K562 (cell line): ENCODE measurements around the gene CHD2. TPM values are rescaled to one million over a fixed set of nuclear protein-coding genes. Genes with fewer than 3 reads are reported as not detected.

Experiments used
- ASH1L ChIP-seq: fragments of 450-650 bp; IDR thresholded peaks from 2 replicates; pipeline ENCODE4 v1.6.1; 2018; ENCODE audit warnings: borderline replicate concordance, mild to moderate bottlenecking, low read depth; ENCODE audit not compliant: partially characterized antibody
- ATF3 ChIP-seq, 2 experiments: fragments of 450-650 bp in 1 of 2; sonication (generic) in 1 of 2; formaldehyde crosslinking in 1 of 2; IDR thresholded peaks in 1 of 2; conservative IDR thresholded peaks in 1 of 2; 2 replicates each; pipeline versions ENCODE4 v1.6.1 to v1.8.1; 2016 to 2023; ENCODE audit warnings: mild to moderate bottlenecking in 2 of 2, moderate library complexity in 2 of 2, inconsistent platforms in 1 of 2, missing genetic modification reagents in 1 of 2
- ATF4 ChIP-seq: fragments of 450-650 bp; formaldehyde crosslinking; IDR thresholded peaks from 2 replicates; pipeline ENCODE4 v1.4.0; 2022; ENCODE audit warnings: mild to moderate bottlenecking, moderate library complexity
- CBFA2T3 ChIP-seq: fragments of 450-650 bp; IDR thresholded peaks from 2 replicates; pipeline ENCODE4 v1.6.1; 2017
- CREBBP ChIP-seq: IDR thresholded peaks from one replicate; pipeline ENCODE4 v1.6.1; 2012; ENCODE audit warnings: low read depth, mild to moderate bottlenecking, control low read depth, inconsistent platforms, low read length
- FOXM1 ChIP-seq, 2 experiments: fragments of 450-650 bp in 1 of 2; sonication (generic) in 1 of 2; formaldehyde crosslinking in 1 of 2; IDR thresholded peaks; 2 replicates each; pipeline versions ENCODE4 v1.6.1 to v1.9.0; 2017 to 2022; ENCODE audit warnings: low read depth in 2 of 2, mild to moderate bottlenecking in 2 of 2, missing genetic modification reagents in 1 of 2, moderate library complexity in 1 of 2
- GABPB1 ChIP-seq: sonication (generic); formaldehyde crosslinking; IDR thresholded peaks from 2 replicates; pipeline ENCODE4 v1.8.0; 2022; ENCODE audit warnings: mild to moderate bottlenecking, missing genetic modification reagents
- HDAC2 ChIP-seq: fragments of 450-650 bp; IDR thresholded peaks from 2 replicates; pipeline ENCODE4 v1.6.1; 2016; ENCODE audit warnings: mild to moderate bottlenecking
- HMG20A ChIP-seq: fragments of 450-650 bp; formaldehyde crosslinking; conservative IDR thresholded peaks from 2 replicates; pipeline ENCODE4 v1.4.0; 2020; ENCODE audit warnings: mild to moderate bottlenecking, mixed read lengths
- HOXB6 ChIP-seq: fragments of 250-450 bp; sonication (Bioruptor Pico); IDR thresholded peaks from 2 replicates; pipeline ENCODE4 v1.5.1; 2022; ENCODE audit warnings: mild to moderate bottlenecking, borderline replicate concordance
- KLF13 ChIP-seq: fragments of 450-650 bp; IDR thresholded peaks from 2 replicates; pipeline ENCODE4 v1.6.1; 2016; ENCODE audit warnings: missing genetic modification characterization, low read depth, mild to moderate bottlenecking, missing compliant biosample characterization, moderate library complexity, borderline replicate concordance
- MCM7 ChIP-seq, 2 experiments: fragments of 450-650 bp; IDR thresholded peaks; 2 replicates each; pipeline ENCODE4 v1.6.1; 2016 to 2018
- MED1 ChIP-seq: sonication (generic); formaldehyde crosslinking; IDR thresholded peaks from 2 replicates; pipeline ENCODE4 v1.8.1; 2023; ENCODE audit warnings: missing genetic modification reagents, borderline replicate concordance
- POLR2G ChIP-seq: fragments of 200-400 bp; formaldehyde crosslinking; IDR thresholded peaks from 2 replicates; pipeline ENCODE4 v1.6.1; 2017; ENCODE audit warnings: low read depth, mild to moderate bottlenecking, antibody characterized with exemption, low read length, moderate library complexity
- POLR3A ChIP-seq: IDR thresholded peaks from 2 replicates; pipeline ENCODE4 v1.6.1; 2011; ENCODE audit warnings: borderline replicate concordance, mild to moderate bottlenecking, moderate library complexity; ENCODE audit not compliant: insufficient read length, insufficient read depth; ENCODE audit errors: extremely low read depth
- PPARD ChIP-seq: fragments of 250-450 bp; sonication (Bioruptor Pico); IDR thresholded peaks from 2 replicates; pipeline ENCODE4 v1.8.0; 2022; ENCODE audit warnings: inconsistent platforms, mild to moderate bottlenecking, moderate library complexity
- PREB ChIP-seq: sonication (generic); formaldehyde crosslinking; IDR thresholded peaks from 2 replicates; pipeline ENCODE4 v1.8.1; 2023; ENCODE audit warnings: mild to moderate bottlenecking, missing genetic modification reagents
- PTBP1 ChIP-seq: fragments of 200-400 bp; formaldehyde crosslinking; IDR thresholded peaks from 2 replicates; pipeline ENCODE4 v1.6.1; 2017; ENCODE audit warnings: low read depth, low read length
- SIN3B ChIP-seq: fragments of 450-650 bp; IDR thresholded peaks from 2 replicates; pipeline ENCODE4 v1.6.1; 2017; ENCODE audit warnings: low read depth, mild to moderate bottlenecking, moderate library complexity
- SMC3 ChIP-seq: conservative IDR thresholded peaks from 2 replicates; pipeline ENCODE4 v1.6.1; 2011; ENCODE audit warnings: low read depth, low read length, improper control_type of control experiment; ENCODE audit not compliant: insufficient read depth
- XRCC5 ChIP-seq: fragments of 200-400 bp; formaldehyde crosslinking; IDR thresholded peaks from 2 replicates; pipeline ENCODE4 v1.6.1; 2017; ENCODE audit warnings: low read depth, mild to moderate bottlenecking, low read length
- YY1 ChIP-seq, 3 experiments: IDR thresholded peaks; 2 replicates each; pipeline ENCODE4 v1.6.1; 2011; ENCODE audit warnings: low read length in 2 of 3, mild to moderate bottlenecking in 2 of 3, moderate library complexity in 2 of 3, borderline replicate concordance in 1 of 3, control low read depth in 1 of 3, low read depth in 1 of 3; ENCODE audit not compliant: insufficient read depth in 3 of 3, insufficient replicate concordance in 2 of 3, control insufficient read depth in 1 of 3, insufficient read length in 1 of 3; ENCODE audit errors: extremely low read depth in 1 of 3
- ZBTB17 ChIP-seq: fragments of 450-650 bp; formaldehyde crosslinking; IDR thresholded peaks from 2 replicates; pipeline ENCODE4 v1.4.0; 2020; ENCODE audit warnings: mild to moderate bottlenecking
- ZNF75A ChIP-seq: fragments of 450-650 bp; formaldehyde crosslinking; IDR thresholded peaks from 2 replicates; pipeline ENCODE4 v1.4.0; 2020; ENCODE audit warnings: mild to moderate bottlenecking
- polyA plus RNA-seq, 8 experiments: library from polyadenylated mRNA; depleted of rRNA in 4 of 8; stranded (reverse) in 5 of 8; unstranded in 3 of 8; fragments of >200 nt; fragmentation: Nextera tagmentation in 2 of 8; fragmentation: Illumina TruSeq in 1 of 8; extraction: Ambion mirVana in 2 of 8; extraction: Trizol in 1 of 8; gene quantifications; 2 replicates each; pipeline versions ENCODE4 v1.2.1 to v1.2.3, GENCODE V29; 2011 to 2014; ENCODE audit warnings: inconsistent platforms in 1 of 8, missing spikeins in 1 of 8
- total RNA-seq, 7 experiments: library from RNA; depleted of rRNA in 6 of 7; stranded (reverse); fragments of >200 nt in 6 of 7; fragmentation: Illumina TruSeq in 2 of 7; extraction: Trizol in 2 of 7; gene quantifications; 2 replicates each; pipeline versions ENCODE4 v1.2.1 to v1.2.3, GENCODE V29; 2011 to 2021; ENCODE audit warnings: low replicate concordance in 1 of 7

The CHD2 gene
- total and polyA plus RNA-seq, 9 of the 15 experiments (the other 6 are each of a cell fraction or from before 2014, with no cell fraction given), result 38.9 to 70.8 (median 56.2) TPM

- TF ChIP-seq PPARD (CRISPR knock-in tag) (no peak), HMG20A (no peak), XRCC5 (no peak), SIN3B (no peak), FOXM1 (IDR thresholded peaks at IDR 0.05; ENCODE audit: low read depth) (no peak), FOXM1 (CRISPR knock-in tag; IDR thresholded peaks at IDR 0.05; ENCODE audit: low read depth) (no peak), SMC3 (peak; percentile 44), MED1 (CRISPR knock-in tag) (no peak), CBFA2T3 (no peak), ATF4 (CRISPR knock-in tag) (no peak), GABPB1 (CRISPR knock-in tag) (no peak), KLF13 (no peak), MCM7 (IDR thresholded peaks at IDR 0.05) (no peak), PREB (CRISPR knock-in tag) (no peak), CREBBP (no peak), POLR3A (no peak), HDAC2 (no peak), POLR2G (peak; percentile 8; the same call in 1 of the 2 replicates), YY1 (IDR thresholded peaks at IDR 0.05; ENCODE audit: borderline replicate concordance in 1 of 3, control insufficient read depth in 1 of 3, extremely low read depth in 1 of 3, insufficient read depth in 3 of 3, insufficient read length in 1 of 3, insufficient replicate concordance in 2 of 3, low read depth in 1 of 3, low read length in 2 of 3) (no peak), ZNF75A (no peak), ZBTB17 (no peak), ATF3 (IDR thresholded peaks at IDR 0.05) (no peak), ATF3 (CRISPR knock-in tag; conservative IDR thresholded peaks at IDR 0.05) (no peak), PTBP1 (no peak), HOXB6 (CRISPR knock-in tag) (no peak), ASH1L (no peak)
These were observed 136.1 kb downstream of the CHD2 start (continued) for GRCh38 chr15:93035953-93036810.
